RWPE2 (cell line): Measurements from ENCODE around the gene SLC25A48.

Source experiments
- ATAC-seq: fragments of 200-7000 bp; cut with Tn5 transposase; 3 replicates; pipeline ENCODE4 v1.9.1; 2021; ENCODE audit warnings: low read depth
- DNase-seq: peaks from one replicate; pipeline ENCODE4 v3.0.0-alpha.2; 2020; ENCODE audit warnings: low spot score
- H3K27ac ChIP-seq: fragments of 450-650 bp; 2 replicates; pipeline ENCODE4 v1.5.1; 2017; ENCODE audit warnings: mild to moderate bottlenecking; ENCODE audit not compliant: poor library complexity, severe bottlenecking
- H3K27me3 ChIP-seq: fragments of 250-450 bp; sonication (Bioruptor Pico); 2 replicates; pipeline ENCODE4 v1.5.1; 2021; ENCODE audit warnings: mild to moderate bottlenecking, moderate library complexity; ENCODE audit not compliant: insufficient read depth, poor library complexity, severe bottlenecking
- H3K36me3 ChIP-seq: fragments of 250-450 bp; sonication (Bioruptor Pico); 2 replicates; pipeline ENCODE4 v1.5.1; 2020; ENCODE audit warnings: low read depth, mild to moderate bottlenecking, moderate library complexity
- H3K4me1 ChIP-seq: fragments of 250-450 bp; sonication (Bioruptor Pico); 2 replicates; pipeline ENCODE4 v1.5.1; 2021; ENCODE audit warnings: mild to moderate bottlenecking, moderate library complexity; ENCODE audit not compliant: insufficient read depth, poor library complexity, severe bottlenecking
- H3K4me3 ChIP-seq: fragments of 250-450 bp; sonication (Bioruptor Pico); 2 replicates; pipeline ENCODE4 v1.5.1; 2021; ENCODE audit warnings: mild to moderate bottlenecking, moderate library complexity; ENCODE audit not compliant: severe bottlenecking
- H3K9me3 ChIP-seq: fragments of 250-450 bp; sonication (Bioruptor Pico); 2 replicates; pipeline ENCODE4 v1.5.1; 2021; ENCODE audit warnings: mild to moderate bottlenecking, moderate library complexity; ENCODE audit not compliant: severe bottlenecking
- TF ChIP-seq, protein P1 (sequence below): fragments of 450-650 bp; IDR thresholded peaks from one replicate; pipeline ENCODE4 v1.5.1; 2017; ENCODE audit warnings: mild to moderate bottlenecking, moderate library complexity; ENCODE audit not compliant: poor library complexity, severe bottlenecking

SLC25A48 gene

DNA sequence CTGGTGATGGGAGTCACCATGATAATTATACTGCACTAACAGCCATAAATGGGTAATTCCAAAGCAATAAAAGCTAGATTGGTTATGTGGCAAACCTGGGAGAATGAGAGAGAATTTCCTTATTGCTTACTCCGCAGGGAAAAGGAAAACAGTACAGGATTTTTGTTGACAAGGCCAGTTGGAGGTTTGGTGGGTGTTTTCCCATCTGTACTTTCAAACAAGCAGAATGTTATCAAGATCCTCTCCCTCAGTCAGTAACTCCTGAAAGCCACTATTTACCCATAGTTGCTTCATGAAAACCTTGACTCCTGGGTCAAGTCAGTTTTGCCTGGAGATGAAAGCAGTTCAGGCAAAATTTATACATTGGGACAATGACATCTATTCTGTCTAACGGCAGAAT lies 34.8 kb downstream of the SLC25A48 start:
- Histone ChIP-seq H3K4me1 (no peaks in the 10 kb centered on the region), H3K9me3 (peaks cover 2% of the 10 kb centered on the region), H3K27me3 (peaks cover 14% of the 10 kb centered on the region), H3K27ac (no peak overlapping the region), H3K36me3 (no peaks in the 10 kb centered on the region), H3K4me3 (no peak overlapping the region)
- DNase-seq (no peak), ATAC-seq (no peak)
- TF ChIP-seq, protein P1, sequence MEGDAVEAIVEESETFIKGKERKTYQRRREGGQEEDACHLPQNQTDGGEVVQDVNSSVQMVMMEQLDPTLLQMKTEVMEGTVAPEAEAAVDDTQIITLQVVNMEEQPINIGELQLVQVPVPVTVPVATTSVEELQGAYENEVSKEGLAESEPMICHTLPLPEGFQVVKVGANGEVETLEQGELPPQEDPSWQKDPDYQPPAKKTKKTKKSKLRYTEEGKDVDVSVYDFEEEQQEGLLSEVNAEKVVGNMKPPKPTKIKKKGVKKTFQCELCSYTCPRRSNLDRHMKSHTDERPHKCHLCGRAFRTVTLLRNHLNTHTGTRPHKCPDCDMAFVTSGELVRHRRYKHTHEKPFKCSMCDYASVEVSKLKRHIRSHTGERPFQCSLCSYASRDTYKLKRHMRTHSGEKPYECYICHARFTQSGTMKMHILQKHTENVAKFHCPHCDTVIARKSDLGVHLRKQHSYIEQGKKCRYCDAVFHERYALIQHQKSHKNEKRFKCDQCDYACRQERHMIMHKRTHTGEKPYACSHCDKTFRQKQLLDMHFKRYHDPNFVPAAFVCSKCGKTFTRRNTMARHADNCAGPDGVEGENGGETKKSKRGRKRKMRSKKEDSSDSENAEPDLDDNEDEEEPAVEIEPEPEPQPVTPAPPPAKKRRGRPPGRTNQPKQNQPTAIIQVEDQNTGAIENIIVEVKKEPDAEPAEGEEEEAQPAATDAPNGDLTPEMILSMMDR = no peak

DNA sequence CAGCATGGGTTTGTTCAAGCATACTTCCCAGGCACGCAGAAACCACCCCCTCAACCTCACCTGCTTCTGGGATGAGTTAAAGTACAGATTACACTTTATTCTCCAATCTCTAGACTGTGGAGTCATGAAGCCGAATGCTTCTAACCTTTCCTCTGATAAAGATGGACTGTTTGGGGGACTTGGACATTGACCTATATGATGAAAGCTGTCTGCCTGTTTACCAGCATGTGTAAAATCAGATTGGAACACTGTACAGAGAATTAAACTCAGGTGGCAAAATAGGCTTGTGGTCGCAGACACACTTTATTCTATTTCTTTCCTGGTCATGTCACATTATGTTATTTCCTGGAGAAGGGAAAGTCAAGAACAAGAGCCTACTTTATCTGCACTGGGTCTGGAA lies 35.5 kb downstream of the SLC25A48 start:
- H3K36me3 ChIP-seq = no peaks in the 10 kb centered on the region
- H3K4me1 ChIP-seq = no peaks in the 10 kb centered on the region
- H3K9me3 ChIP-seq = peaks cover 2% of the 10 kb centered on the region
- TF ChIP-seq, protein P1 = no peak
- H3K27ac ChIP-seq = no peak overlapping the region
- DNase-seq = no peak
- ATAC-seq = no peak
- H3K27me3 ChIP-seq = peaks cover 14% of the 10 kb centered on the region
- no peak overlapping the region for H3K4me3 ChIP-seq

DNA sequence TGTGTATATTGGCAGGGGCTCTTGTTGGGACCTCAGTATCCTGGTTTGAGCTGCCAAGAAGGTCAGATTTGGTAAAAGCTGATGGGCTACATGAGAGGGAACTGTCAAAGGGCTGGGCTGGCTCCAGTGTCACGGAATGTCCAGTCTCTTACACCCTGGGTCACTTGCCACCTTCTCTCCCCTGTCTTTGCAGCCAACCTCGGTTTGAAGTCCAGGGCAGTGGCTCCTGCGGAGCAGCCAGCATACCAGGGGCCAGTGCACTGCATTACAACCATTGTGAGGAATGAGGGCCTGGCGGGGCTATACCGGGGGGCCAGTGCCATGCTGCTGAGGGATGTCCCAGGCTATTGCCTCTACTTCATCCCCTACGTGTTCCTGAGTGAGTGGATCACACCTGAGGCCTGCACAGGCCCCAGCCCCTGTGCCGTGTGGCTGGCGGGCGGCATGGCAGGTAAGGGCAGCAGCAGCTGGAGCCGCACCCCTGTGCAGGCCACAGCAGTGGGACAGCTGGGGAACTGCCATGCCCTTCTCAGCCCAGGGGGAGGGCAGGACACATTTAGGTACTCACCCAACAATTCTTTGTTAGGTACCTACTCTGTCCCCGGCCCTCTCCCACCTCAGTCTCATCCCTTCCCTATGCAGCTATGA lies 36.9 kb downstream of the SLC25A48 start:
- Histone ChIP-seq H3K27ac (no peak overlapping the region), H3K36me3 (no peaks in the 10 kb centered on the region), H3K4me3 (no peak overlapping the region), H3K4me1 (no peaks in the 10 kb centered on the region), H3K9me3 (peaks cover 2% of the 10 kb centered on the region), H3K27me3 (peaks cover 14% of the 10 kb centered on the region)
- TF ChIP-seq, protein P1 = no peak
- ATAC-seq (peak; percentile 20; the same call in 1 of the 3 replicates), DNase-seq (no peak)

DNA sequence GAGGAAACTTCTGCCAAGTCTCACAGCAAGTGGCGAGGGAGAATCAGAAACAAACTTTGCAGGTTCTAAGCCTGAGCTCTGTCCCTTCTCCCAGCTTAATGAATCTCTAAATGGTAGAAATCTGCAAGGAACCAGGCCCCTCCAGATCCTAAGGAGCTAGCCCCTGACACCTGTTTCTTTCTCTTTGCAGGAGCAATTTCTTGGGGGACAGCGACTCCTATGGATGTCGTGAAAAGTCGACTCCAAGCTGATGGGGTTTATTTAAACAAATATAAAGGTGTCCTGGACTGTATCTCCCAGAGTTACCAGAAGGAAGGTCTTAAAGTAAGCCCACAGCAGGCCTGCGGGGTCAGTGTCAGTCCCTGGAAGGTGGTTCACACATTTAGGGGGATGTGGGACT lies 39.4 kb downstream of the SLC25A48 start:
- Histone ChIP-seq H3K9me3 (peaks cover 2% of the 10 kb centered on the region), H3K27me3 (peaks cover 2% of the 10 kb centered on the region), H3K4me1 (no peaks in the 10 kb centered on the region), H3K4me3 (no peak overlapping the region), H3K36me3 (no peaks in the 10 kb centered on the region), H3K27ac (no peak overlapping the region)
- DNase-seq (no peak), ATAC-seq (no peak)
- TF ChIP-seq, protein P1 = no peak

DNA sequence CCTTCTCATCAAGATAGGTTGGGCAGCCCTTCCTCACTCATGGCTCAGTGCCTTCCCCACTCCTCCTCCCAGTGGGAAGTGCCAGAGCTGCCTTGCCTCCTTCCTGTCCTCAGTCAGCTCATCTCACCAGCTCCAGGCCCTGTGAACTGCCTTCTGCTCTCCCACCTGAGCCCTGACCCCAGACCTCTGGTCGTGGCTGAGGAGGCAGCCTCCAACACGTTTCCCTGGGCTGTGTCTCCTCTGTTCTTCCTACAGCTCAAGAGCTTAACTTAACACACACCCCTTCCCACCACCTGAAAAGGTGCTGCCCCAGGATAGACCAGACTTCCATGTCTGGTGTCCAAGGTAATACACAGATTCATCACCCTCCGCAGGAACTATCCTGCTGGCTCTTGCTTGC lies 40.0 kb downstream of the SLC25A48 start:
- Histone ChIP-seq H3K27ac (no peak overlapping the region), H3K4me1 (no peaks in the 10 kb centered on the region), H3K9me3 (peaks cover 2% of the 10 kb centered on the region), H3K27me3 (no peaks in the 10 kb centered on the region), H3K36me3 (no peaks in the 10 kb centered on the region), H3K4me3 (no peak overlapping the region)
- DNase-seq = no peak
- no peak for ATAC-seq
- TF ChIP-seq, protein P1 = no peak
